Parietal lobe (tissue), 1 donor: ENCODE results near the gene LYPD5. TPM values are rescaled to one million over a fixed set of nuclear protein-coding genes. Genes with fewer than 3 reads are reported as not detected.

Experiments
- total RNA-seq: library from RNA; depleted of rRNA; stranded (reverse); fragments of >200 nt; gene quantifications from one replicate; pipeline ENCODE4 v1.2.3, GENCODE V29; 2014

Gene LYPD5, protein sequence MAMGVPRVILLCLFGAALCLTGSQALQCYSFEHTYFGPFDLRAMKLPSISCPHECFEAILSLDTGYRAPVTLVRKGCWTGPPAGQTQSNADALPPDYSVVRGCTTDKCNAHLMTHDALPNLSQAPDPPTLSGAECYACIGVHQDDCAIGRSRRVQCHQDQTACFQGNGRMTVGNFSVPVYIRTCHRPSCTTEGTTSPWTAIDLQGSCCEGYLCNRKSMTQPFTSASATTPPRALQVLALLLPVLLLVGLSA
- 4.7 TPM for total RNA-seq

DNA sequence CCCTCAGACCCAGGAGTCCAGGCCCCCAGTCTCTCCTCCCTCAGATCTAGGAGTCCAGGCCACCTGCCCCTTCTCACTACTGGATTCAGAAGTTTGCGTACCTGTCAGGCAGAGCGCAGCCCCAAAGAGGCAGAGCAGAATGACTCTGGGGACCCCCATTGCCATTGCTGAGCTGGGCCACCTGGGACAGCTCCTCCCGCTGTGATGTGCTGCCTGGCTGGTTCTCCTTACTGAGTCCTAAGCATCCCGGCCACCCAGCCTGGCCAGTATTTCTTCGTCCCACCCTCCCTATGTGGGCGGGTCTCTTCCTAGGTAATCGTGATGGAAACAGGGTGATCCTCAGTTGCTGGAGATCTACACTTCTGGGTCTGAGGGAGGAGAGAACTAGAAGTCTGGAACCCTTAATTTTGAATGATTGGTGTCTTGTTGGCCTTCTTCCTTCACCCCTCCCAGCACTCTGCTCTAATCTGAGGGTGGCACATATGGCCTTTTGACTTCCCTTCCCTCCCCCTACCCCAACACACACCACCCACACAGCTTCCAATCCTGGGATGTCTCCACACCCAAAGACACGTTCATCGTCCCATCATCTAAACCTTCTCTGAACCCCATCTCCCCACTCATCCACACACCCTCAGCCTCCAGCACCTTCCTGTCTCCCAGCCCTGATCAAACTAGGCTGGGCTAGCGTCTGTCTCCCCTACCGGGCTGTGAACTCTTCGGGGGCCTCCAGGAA lies at the start of gene LYPD5:
TSS of gene LYPD5 (minus strand) at position 232 of the 736 bp plus-strand sequence. CDS start at position 165, 67 bp downstream.

DNA sequence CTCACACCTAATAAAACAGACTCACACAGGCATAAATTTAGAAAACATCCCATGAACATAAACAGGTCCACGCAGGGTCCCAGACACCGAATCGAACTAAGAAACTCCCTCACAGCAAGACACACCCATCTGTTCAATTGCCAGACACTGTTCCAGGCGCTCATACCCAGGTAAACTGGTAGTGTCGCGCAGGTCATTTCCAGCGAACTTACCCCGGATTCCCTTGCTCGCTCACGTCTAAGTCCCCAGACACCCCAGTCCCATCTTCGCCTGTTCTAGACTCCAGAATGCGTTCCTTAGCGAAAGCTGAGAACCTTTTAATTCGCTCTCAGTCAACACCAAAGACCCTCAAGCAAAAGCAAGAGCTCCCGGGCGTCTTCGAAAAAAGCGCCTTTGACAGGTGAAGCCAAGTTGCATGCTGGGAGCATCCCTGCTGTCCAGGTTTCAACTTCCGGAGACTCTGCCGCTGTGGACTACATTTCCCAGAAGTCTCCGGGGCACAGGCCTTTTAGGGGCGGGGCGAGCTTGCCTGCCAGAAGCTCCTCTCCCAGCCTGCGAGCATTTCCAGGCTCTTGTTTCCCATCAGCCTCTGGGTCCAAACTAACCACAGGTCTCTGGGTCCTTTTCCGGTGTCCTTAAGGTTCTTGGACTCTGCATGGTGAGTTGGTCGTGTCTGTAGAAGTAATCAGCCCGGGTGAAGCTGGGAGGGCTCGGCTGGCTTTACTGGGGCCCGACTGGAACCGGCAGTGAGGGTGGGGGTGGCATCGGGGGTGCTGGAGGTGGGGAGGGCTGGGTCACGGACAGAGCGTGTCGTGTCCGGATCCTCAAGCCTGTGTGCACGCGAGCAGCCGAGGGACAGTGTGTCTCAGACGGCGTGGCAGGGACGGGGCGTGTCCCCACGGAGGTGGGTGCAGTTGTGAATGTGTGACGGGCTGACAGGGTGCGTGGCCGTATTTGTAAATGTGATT lies 24.8 kb upstream of the LYPD5 start, which contains the start of gene ZNF283:
TSS of gene ZNF283 (plus strand) at position 535 of the 968 bp plus-strand sequence. CDS start 6,184 bp downstream, outside the sequence.

GRCh38 chr19:43780706-43781525 lies 21.3 kb downstream of the LYPD5 start, which contains the start of gene KCNN4:
Gene KCNN4 (minus strand): TSS chr19:43780973. CDS start chr19:43780861, 112 bp downstream.

DNA sequence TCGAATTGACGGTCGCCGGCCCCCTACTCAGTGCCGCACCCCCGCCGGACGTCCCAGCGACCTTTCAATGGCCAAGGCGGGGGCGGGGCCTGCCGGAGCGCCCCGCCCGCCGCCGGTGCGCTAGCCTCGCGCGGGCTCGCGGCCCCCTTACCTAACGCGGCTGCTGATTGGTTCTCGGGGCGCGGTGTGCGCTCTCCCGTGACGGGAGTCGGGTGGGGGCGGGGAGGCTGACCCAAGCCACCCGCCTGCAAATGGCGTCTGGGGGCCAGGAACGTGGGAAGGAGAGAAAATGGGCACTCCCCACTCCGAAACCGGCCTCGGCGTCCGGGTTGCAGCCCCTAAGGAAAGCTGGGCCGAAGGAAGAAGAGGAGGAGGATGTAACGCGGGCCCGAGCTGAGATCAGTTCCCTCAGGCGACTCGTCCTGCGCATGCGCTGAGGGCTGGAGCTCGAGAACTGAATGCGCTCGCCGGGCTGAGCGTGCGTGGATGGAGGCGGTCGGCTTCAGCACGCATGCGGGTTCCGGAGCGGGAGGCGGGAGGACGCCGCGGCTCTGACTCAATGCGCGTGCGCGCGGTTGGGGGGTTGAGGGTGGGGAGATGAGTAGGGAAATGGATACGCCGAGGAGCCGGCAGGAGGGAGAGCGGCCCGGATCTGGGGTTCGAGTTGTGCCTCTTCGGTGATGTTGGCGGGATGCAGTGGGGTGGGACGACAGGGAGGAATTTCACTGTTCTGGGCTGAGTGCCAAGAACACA lies 47.6 kb downstream of the LYPD5 start, which contains the start of gene SMG9:
TSS of gene SMG9 (minus strand) at position 460 of the 753 bp plus-strand sequence. CDS start 4,221 bp downstream, outside the sequence.

Other genes starting within 250 kb of the LYPD5 start
- gene XRCC1, start 226.9 kb downstream of the LYPD5 start, total RNA-seq, result 17.8 TPM
- 14.4 TPM for gene PINLYP, start 226.6 kb downstream of the LYPD5 start, total RNA-seq
- gene IRGQ, start 206.3 kb downstream of the LYPD5 start, total RNA-seq, result 94.8 TPM
- gene ZNF576, start 205.9 kb downstream of the LYPD5 start, total RNA-seq, result 9.7 TPM
- not detected for gene SRRM5, start 190.4 kb downstream of the LYPD5 start, total RNA-seq
- 132 TPM for gene ZNF428, start 182.8 kb downstream of the LYPD5 start, total RNA-seq
- 89.8 TPM for gene CADM4, start 162.6 kb downstream of the LYPD5 start, total RNA-seq
- 4.7 TPM for gene PLAUR, start 132.3 kb downstream of the LYPD5 start, total RNA-seq
- gene IRGC, start 86.4 kb downstream of the LYPD5 start, total RNA-seq, result not detected
- gene SMG9, start 47.5 kb downstream of the LYPD5 start, total RNA-seq, result 18.5 TPM
- gene KCNN4, start 21.5 kb downstream of the LYPD5 start, total RNA-seq, result not detected
- gene ZNF283, start 24.9 kb upstream of the LYPD5 start, total RNA-seq, result 71.1 TPM
- 8.8 TPM for gene ZNF404, start 81.5 kb upstream of the LYPD5 start, total RNA-seq
- 36.6 TPM for gene ZNF45, start 132.8 kb upstream of the LYPD5 start, total RNA-seq
- 41.0 TPM for gene ZNF221, start 148.8 kb upstream of the LYPD5 start, total RNA-seq
- 20.7 TPM for gene ZNF155, start 181.7 kb upstream of the LYPD5 start, total RNA-seq
- 8.8 TPM for gene ZNF230, start 200.5 kb upstream of the LYPD5 start, total RNA-seq
- 14.7 TPM for gene ZNF222, start 222.9 kb upstream of the LYPD5 start, total RNA-seq
- 15.3 TPM for gene ZNF223, start 249.6 kb upstream of the LYPD5 start, total RNA-seq